ENCODE measurements around the gene SLC37A1.

The SLC37A1 gene

DNA sequence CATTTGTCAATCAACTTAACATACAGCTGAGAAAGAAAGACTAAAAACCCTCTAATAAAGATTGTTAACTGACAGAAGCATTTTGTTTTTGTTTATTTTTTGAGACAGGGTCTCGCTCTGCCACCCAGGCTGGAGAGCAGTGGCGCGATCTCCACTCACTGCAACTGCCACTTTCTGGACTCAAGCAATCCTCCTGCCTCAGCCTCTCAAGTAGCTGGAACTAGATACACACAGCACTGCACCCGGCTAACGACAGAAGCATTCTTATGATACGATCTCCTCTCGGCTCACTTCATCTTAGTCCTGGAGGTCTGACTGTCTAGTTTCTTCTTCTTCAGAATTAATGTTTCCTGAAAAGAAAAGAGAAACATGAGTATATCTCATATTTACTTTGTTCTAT lies 41.1 kb upstream of the SLC37A1 start (continued):
- TF ChIP-seq, protein P1, sequence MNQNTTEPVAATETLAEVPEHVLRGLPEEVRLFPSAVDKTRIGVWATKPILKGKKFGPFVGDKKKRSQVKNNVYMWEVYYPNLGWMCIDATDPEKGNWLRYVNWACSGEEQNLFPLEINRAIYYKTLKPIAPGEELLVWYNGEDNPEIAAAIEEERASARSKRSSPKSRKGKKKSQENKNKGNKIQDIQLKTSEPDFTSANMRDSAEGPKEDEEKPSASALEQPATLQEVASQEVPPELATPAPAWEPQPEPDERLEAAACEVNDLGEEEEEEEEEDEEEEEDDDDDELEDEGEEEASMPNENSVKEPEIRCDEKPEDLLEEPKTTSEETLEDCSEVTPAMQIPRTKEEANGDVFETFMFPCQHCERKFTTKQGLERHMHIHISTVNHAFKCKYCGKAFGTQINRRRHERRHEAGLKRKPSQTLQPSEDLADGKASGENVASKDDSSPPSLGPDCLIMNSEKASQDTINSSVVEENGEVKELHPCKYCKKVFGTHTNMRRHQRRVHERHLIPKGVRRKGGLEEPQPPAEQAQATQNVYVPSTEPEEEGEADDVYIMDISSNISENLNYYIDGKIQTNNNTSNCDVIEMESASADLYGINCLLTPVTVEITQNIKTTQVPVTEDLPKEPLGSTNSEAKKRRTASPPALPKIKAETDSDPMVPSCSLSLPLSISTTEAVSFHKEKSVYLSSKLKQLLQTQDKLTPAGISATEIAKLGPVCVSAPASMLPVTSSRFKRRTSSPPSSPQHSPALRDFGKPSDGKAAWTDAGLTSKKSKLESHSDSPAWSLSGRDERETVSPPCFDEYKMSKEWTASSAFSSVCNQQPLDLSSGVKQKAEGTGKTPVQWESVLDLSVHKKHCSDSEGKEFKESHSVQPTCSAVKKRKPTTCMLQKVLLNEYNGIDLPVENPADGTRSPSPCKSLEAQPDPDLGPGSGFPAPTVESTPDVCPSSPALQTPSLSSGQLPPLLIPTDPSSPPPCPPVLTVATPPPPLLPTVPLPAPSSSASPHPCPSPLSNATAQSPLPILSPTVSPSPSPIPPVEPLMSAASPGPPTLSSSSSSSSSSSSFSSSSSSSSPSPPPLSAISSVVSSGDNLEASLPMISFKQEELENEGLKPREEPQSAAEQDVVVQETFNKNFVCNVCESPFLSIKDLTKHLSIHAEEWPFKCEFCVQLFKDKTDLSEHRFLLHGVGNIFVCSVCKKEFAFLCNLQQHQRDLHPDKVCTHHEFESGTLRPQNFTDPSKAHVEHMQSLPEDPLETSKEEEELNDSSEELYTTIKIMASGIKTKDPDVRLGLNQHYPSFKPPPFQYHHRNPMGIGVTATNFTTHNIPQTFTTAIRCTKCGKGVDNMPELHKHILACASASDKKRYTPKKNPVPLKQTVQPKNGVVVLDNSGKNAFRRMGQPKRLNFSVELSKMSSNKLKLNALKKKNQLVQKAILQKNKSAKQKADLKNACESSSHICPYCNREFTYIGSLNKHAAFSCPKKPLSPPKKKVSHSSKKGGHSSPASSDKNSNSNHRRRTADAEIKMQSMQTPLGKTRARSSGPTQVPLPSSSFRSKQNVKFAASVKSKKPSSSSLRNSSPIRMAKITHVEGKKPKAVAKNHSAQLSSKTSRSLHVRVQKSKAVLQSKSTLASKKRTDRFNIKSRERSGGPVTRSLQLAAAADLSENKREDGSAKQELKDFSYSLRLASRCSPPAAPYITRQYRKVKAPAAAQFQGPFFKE (tag by site-specific recombination; IDR thresholded peaks at IDR 0.05; ENCODE audit: borderline replicate concordance), result no peak
- TF ChIP-seq WT1 (tag by site-specific recombination; IDR thresholded peaks at IDR 0.05) (no peak), ZFP3 (tag by site-specific recombination; IDR thresholded peaks at IDR 0.05; ENCODE audit: low read depth) (no peak), KLF16 (tag by site-specific recombination; IDR thresholded peaks at IDR 0.05) (no peak), ZNF747 (tag by site-specific recombination; IDR thresholded peaks at IDR 0.05) (no peak), ZNF654 (tag by site-specific recombination; IDR thresholded peaks at IDR 0.05; ENCODE audit: low read depth) (no peak), ZNF544 (tag by site-specific recombination; IDR thresholded peaks at IDR 0.05) (no peak), ZNF140 (tag by site-specific recombination; IDR thresholded peaks at IDR 0.05) (no peak), ZNF423 (tag by site-specific recombination; IDR thresholded peaks at IDR 0.05) (no peak), SCRT1 (tag by site-specific recombination; IDR thresholded peaks at IDR 0.05; ENCODE audit: borderline replicate concordance) (no peak)

DNA sequence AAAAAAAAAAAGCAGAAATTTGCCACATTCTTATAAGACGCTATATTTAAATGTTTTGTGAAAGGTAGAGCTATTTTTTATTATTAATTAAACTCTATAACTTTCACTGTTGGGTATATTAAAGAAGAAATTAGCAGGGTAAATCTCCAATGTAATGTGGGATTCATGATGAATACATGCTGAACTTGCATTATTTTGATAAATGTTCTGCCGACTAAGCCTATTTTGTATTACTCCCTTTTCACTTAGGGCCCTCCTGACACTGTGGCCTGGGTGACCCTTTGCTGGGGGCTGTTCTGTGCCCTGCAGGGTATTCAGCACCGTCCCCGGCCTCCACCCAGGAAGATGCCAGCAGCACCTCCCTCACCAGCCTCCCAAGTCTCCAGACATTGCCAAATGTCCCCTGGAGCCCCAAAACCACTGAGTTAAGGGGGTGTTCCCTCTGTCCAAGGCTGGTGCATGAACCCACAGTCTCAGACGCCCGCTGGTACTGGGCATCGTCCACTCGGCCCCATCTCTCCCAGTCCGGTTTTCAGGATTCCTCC lies 40.1 kb upstream of the SLC37A1 start:
- no peak for TF ChIP-seq KLF10 (tag by site-specific recombination; IDR thresholded peaks at IDR 0.05)
- no peak for TF ChIP-seq KLF8 (tag by site-specific recombination; IDR thresholded peaks at IDR 0.05)
- TF ChIP-seq WT1 (tag by site-specific recombination; IDR thresholded peaks at IDR 0.05), result no peak
- TF ChIP-seq ZNF341 (tag by site-specific recombination; IDR thresholded peaks at IDR 0.05; ENCODE audit: low read depth), result no peak
- no peak for TF ChIP-seq ZNF792 (tag by site-specific recombination; IDR thresholded peaks at IDR 0.05)
- TF ChIP-seq ZNF324 (tag by site-specific recombination; IDR thresholded peaks at IDR 0.05), result no peak
- TF ChIP-seq, protein P2, sequence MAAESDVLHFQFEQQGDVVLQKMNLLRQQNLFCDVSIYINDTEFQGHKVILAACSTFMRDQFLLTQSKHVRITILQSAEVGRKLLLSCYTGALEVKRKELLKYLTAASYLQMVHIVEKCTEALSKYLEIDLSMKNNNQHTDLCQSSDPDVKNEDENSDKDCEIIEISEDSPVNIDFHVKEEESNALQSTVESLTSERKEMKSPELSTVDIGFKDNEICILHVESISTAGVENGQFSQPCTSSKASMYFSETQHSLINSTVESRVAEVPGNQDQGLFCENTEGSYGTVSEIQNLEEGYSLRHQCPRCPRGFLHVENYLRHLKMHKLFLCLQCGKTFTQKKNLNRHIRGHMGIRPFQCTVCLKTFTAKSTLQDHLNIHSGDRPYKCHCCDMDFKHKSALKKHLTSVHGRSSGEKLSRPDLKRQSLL (tag by site-specific recombination; IDR thresholded peaks at IDR 0.05), result no peak
- H3K4me3 ChIP-seq (ENCODE audit: low read depth, low read length), result no peak overlapping the region

More for the DNA sequence above, 40.1 kb upstream of the SLC37A1 start:
- H3K4me1 ChIP-seq (ENCODE audit: control insufficient read depth, insufficient read depth, low read length), result peaks cover 5% of the 10 kb centered on the region; the same call in 1 of the 2 replicates
- ChIA-PET POLR2A (interaction anchor here (0.7 to 1.3 kb wide), 2 partner anchors 14 to 108 kb away, joined by 3 read pairs; no protein-coding TSS in a partner anchor), CTCF (interaction anchor here (0.7 kb wide), 1 partner anchor 144 kb away, joined by 3 read pairs; no protein-coding TSS in a partner anchor)
- H3K27ac ChIP-seq (ENCODE audit: extremely low read depth, low read depth, low read length), result no peak overlapping the region
- no peaks in the 10 kb centered on the region for H3K9me3 ChIP-seq (ENCODE audit: control insufficient read depth, insufficient read depth, low read depth, low read length)
- H3K36me3 ChIP-seq (ENCODE audit: control insufficient read depth in 2 of 2, insufficient read depth in 1 of 2, low read length in 2 of 2), result no peaks in the 10 kb centered on the region
